A549 (cell line): Measurements from ENCODE around the gene C5orf24. TPM values are rescaled to one million over a fixed set of nuclear protein-coding genes. Genes with fewer than 3 reads are reported as not detected.
A peak's percentile ranks its signal among the peaks of the same experiment; 100 is the strongest.
"Not testable (repeated sequence)": the region's sequence is repeated elsewhere in the genome, so short reads cannot be mapped to it uniquely, and the experiment has no call there.

ENCODE experiments used
- ATAC-seq, 2 experiments: fragments of 200-7000 bp in 1 of 2; fragments of >200 bp in 1 of 2; cut with Nextera tagmentation in 1 of 2; cut with Tn5 transposase in 1 of 2; 3 replicates each; pipeline versions ENCODE4 v1.8.0 to v1.9.1; 2018 to 2020; ENCODE audit warnings: mild to moderate bottlenecking in 1 of 2, moderate library complexity in 1 of 2
- CTCF ChIA-PET: fragments of 300-600 bp; sonication (Branson Sonifier 250); formaldehyde crosslinking; extraction: SDS; loops from one replicate; lab custom pipeline; 2021; ENCODE audit warnings: antibody characterized with exemption, inconsistent platforms; lab: Yijun Ruan, JAX
- POLR2A ChIA-PET: fragments of 350-600 bp; formaldehyde crosslinking; extraction: SDS; loops from one replicate; lab custom pipeline; 2021; ENCODE audit warnings: antibody characterized with exemption, inconsistent platforms; lab: Yijun Ruan, JAX
- DNase-seq, 2 experiments: peaks; one replicate each; pipeline versions ENCODE4 v3.0.0 to v3.0.0-alpha.2; 2011 to 2016; ENCODE audit warnings: low read depth in 1 of 2, low spot score in 1 of 2
- FAIRE-seq: peaks from 2 replicates; lab custom pipeline; 2011; peaks lifted over from hg19 to GRCh38; lab: Jason Lieb, UNC
- H3K27ac ChIP-seq, 2 experiments: fragments of >200 bp; sonication (Bioruptor Twin); formaldehyde crosslinking; 3 replicates each; pipeline ENCODE4 v1.5.1; 2016 to 2017
- H3K4me1 ChIP-seq: fragments of >200 bp; sonication (Bioruptor Twin); formaldehyde crosslinking; 3 replicates; pipeline ENCODE4 v1.6.1; 2016
- H3K4me2 ChIP-seq: fragments of >200 bp; sonication (Bioruptor Twin); formaldehyde crosslinking; 3 replicates; pipeline ENCODE4 v1.6.1; 2016
- H3K4me3 ChIP-seq: fragments of >200 bp; sonication (Bioruptor Twin); formaldehyde crosslinking; 3 replicates; pipeline ENCODE4 v1.5.1; 2016
- H3K9me3 ChIP-seq: fragments of >200 bp; sonication (Bioruptor Twin); formaldehyde crosslinking; 3 replicates; pipeline ENCODE4 v1.6.1; 2016
- BHLHE40 ChIP-seq: IDR thresholded peaks from 2 replicates; pipeline ENCODE4 v1.6.1; 2012; ENCODE audit warnings: low read depth, low read length, inconsistent platforms
- CBX8 ChIP-seq: fragments of 200-600 bp; sonication (generic); IDR thresholded peaks from 2 replicates; pipeline ENCODE4 v1.6.1; 2016
- CEBPB ChIP-seq, 2 experiments: fragments of >200 bp in 1 of 2; sonication (Bioruptor Twin) in 1 of 2; formaldehyde crosslinking in 1 of 2; IDR thresholded peaks; 2 replicates each; pipeline ENCODE4 v1.6.1; 2012 to 2016
- CHD4 ChIP-seq: fragments of 200-600 bp; sonication (generic); IDR thresholded peaks from 2 replicates; pipeline ENCODE4 v1.6.1; 2016; ENCODE audit warnings: antibody characterized with exemption, mild to moderate bottlenecking, borderline replicate concordance
- CTCF ChIP-seq: fragments of >200 bp; sonication (Bioruptor Twin); formaldehyde crosslinking; IDR thresholded peaks from 3 replicates; pipeline ENCODE4 v1.5.1; 2016
- E2F6 ChIP-seq: IDR thresholded peaks from 2 replicates; pipeline ENCODE4 v1.6.1; 2012; ENCODE audit warnings: low read depth, borderline replicate concordance
- EHF ChIP-seq: fragments of 250-450 bp; sonication (Bioruptor Pico); IDR thresholded peaks from 2 replicates; pipeline ENCODE4 v1.5.0; 2020; ENCODE audit warnings: mild to moderate bottlenecking
- ELK1 ChIP-seq: fragments of 150-350 bp; IDR thresholded peaks from 2 replicates; pipeline ENCODE4 v1.6.1; 2014; ENCODE audit warnings: low read depth, mild to moderate bottlenecking, low read length
- EP300 ChIP-seq, 2 experiments: fragments of >200 bp; sonication (Bioruptor Twin); formaldehyde crosslinking; IDR thresholded peaks; 2 replicates in 1 of 2; 3 replicates in 1 of 2; pipeline ENCODE4 v1.6.1; 2016 to 2017
- FOXS1 ChIP-seq: fragments of 250-450 bp; sonication (Bioruptor Pico); IDR thresholded peaks from 2 replicates; pipeline ENCODE4 v1.5.0; 2020; ENCODE audit warnings: mild to moderate bottlenecking, moderate library complexity
- GATA3 ChIP-seq: IDR thresholded peaks from 2 replicates; pipeline ENCODE4 v1.6.1; 2012; ENCODE audit warnings: borderline replicate concordance
- HDAC2 ChIP-seq: fragments of 200-600 bp; sonication (generic); IDR thresholded peaks from 2 replicates; pipeline ENCODE4 v1.6.1; 2016
- HOXB13 ChIP-seq: fragments of 250-450 bp; sonication (Bioruptor Pico); IDR thresholded peaks from 2 replicates; pipeline ENCODE4 v1.5.0; 2020; ENCODE audit warnings: low read depth, mild to moderate bottlenecking, moderate library complexity
- KDM1A ChIP-seq: fragments of 200-600 bp; sonication (generic); IDR thresholded peaks from 2 replicates; pipeline ENCODE4 v1.6.1; 2016; ENCODE audit warnings: low read depth, mild to moderate bottlenecking
- KDM5A ChIP-seq: fragments of 200-600 bp; sonication (generic); IDR thresholded peaks from 2 replicates; pipeline ENCODE4 v1.6.1; 2016; ENCODE audit warnings: antibody characterized with exemption, mild to moderate bottlenecking
- MAX ChIP-seq: IDR thresholded peaks from 2 replicates; pipeline ENCODE4 v1.6.1; 2012
- MAZ ChIP-seq: fragments of 150-350 bp; IDR thresholded peaks from 2 replicates; pipeline ENCODE4 v1.6.1; 2014; ENCODE audit warnings: antibody characterized with exemption, low read depth, low read length, borderline replicate concordance
- MYC ChIP-seq: IDR thresholded peaks from 2 replicates; pipeline ENCODE4 v1.6.1; 2012; ENCODE audit warnings: mild to moderate bottlenecking, inconsistent platforms, low read length, improper control_type of control experiment, borderline replicate concordance
- NFE2L2 ChIP-seq: fragments of 150-350 bp; conservative IDR thresholded peaks from 2 replicates; pipeline ENCODE4 v1.6.1; 2014; ENCODE audit warnings: low read length
- NR3C1 ChIP-seq: fragments of >200 bp; sonication (Bioruptor Twin); formaldehyde crosslinking; IDR thresholded peaks from 3 replicates; pipeline ENCODE4 v1.6.1; 2017
- POLR2AphosphoS2 ChIP-seq: conservative IDR thresholded peaks from 2 replicates; pipeline ENCODE4 v1.6.1; 2012; ENCODE audit warnings: low read length, improper control_type of control experiment, inconsistent platforms
- SMC3 ChIP-seq: fragments of >200 bp; sonication (Bioruptor Twin); formaldehyde crosslinking; IDR thresholded peaks from 3 replicates; pipeline ENCODE4 v1.6.1; 2018; ENCODE audit warnings: inconsistent platforms
- SREBF2 ChIP-seq: fragments of 450-650 bp; IDR thresholded peaks from 2 replicates; pipeline ENCODE4 v1.6.1; 2014; ENCODE audit warnings: mild to moderate bottlenecking, moderate library complexity
- ZC3H11A ChIP-seq: fragments of 450-650 bp; IDR thresholded peaks from 2 replicates; pipeline ENCODE4 v1.6.1; 2014; ENCODE audit warnings: antibody characterized with exemption, mild to moderate bottlenecking
- WGBS: methylation state at CpG from one replicate; pipeline ENCODE4 v1.1.6; 2017; ENCODE audit errors: missing lambda C conversion rate; 5-methylcytosine and 5-hydroxymethylcytosine counted together
- polyA plus RNA-seq, 4 experiments: library from polyadenylated mRNA; depleted of rRNA in 3 of 4; stranded (reverse); fragments of >200 nt; fragmentation: RNase III in 1 of 4; extraction: RNeasy Plus Mini Kit Qiagen cat#74134 plus additional on column Dnase treatment in 1 of 4; gene quantifications; 2 replicates in 3 of 4; 3 replicates in 1 of 4; pipeline ENCODE4 v1.2.3, GENCODE V29; 2011 to 2017

The C5orf24 gene
- polyA plus RNA-seq, 2 of the 4 experiments (the other 2 are of a cell fraction), result 27.0 to 53.7 TPM

- H3K4me2 ChIP-seq, result no peak overlapping the region
- POLR2A ChIA-PET, result no interaction called here
- TF ChIP-seq E2F6 (no peak), FOXS1 (CRISPR knock-in tag) (no peak), EHF (CRISPR knock-in tag) (no peak), NFE2L2 (no peak), HOXB13 (CRISPR knock-in tag) (no peak), CHD4 (no peak), EP300 (IDR thresholded peaks at IDR 0.05) (no peak), HDAC2 (no peak), ZC3H11A (no peak), MAZ (no peak), CEBPB (IDR thresholded peaks at IDR 0.05) (no peak), CTCF (no peak), SREBF2 (no peak), POLR2AphosphoS2 (no peak), GATA3 (no peak), KDM5A (no peak), KDM1A (no peak), NR3C1 (no peak)
- TF ChIP-seq, all 56 proteins: peak for 0
- 88% methylated on average over 3 of the region's 3 CpGs for WGBS
- no peak for ATAC-seq
- Histone ChIP-seq H3K4me3 (no peak overlapping the region), H3K4me1 (peaks cover 6% of the 10 kb centered on the region; the same call in 1 of the 3 replicates), H3K9me3 (no peaks in the 10 kb centered on the region), H3K27ac (no peak overlapping the region)
- no peak for FAIRE-seq
- no peak for DNase-seq
- CTCF ChIA-PET, result interaction anchor here (1.2 to 3.2 kb wide), 3 partner anchors 19 to 141 kb away, joined by 3 to 13 read pairs (median 3); partner anchors contain the start of genes CAMLG and PCBD2
Observed at GRCh38 chr5:134879456-134879855, 33.7 kb downstream of the C5orf24 start.

- CTCF ChIA-PET, result interaction anchor here (3.2 kb wide), 1 partner anchor 24 kb away, joined by 13 read pairs; the partner anchor contains the start of gene PCBD2
- POLR2A ChIA-PET, H3K4me3 ChIP-seq, H3K4me1 ChIP-seq, DNase-seq, ATAC-seq, H3K9me3 ChIP-seq, FAIRE-seq, H3K27ac ChIP-seq, H3K4me2 ChIP-seq: not testable (repeated sequence)
- 90% methylated on average over 1 of the region's 3 CpGs for WGBS
- TF ChIP-seq ZC3H11A, result peak; percentile 38
Observed at GRCh38 chr5:134880937-134881336, 35.2 kb downstream of the C5orf24 start.

- H3K4me1 ChIP-seq, CTCF ChIA-PET, H3K9me3 ChIP-seq, H3K27ac ChIP-seq, ATAC-seq, POLR2A ChIA-PET, DNase-seq, H3K4me3 ChIP-seq, FAIRE-seq, H3K4me2 ChIP-seq: not testable (repeated sequence)
- WGBS, result no CpG with 5 or more reads among the region's 30 CpGs
Observed at GRCh38 chr5:134881711-134882110, 35.9 kb downstream of the C5orf24 start.

- Histone ChIP-seq H3K27ac (no peak overlapping the region), H3K4me1 (no peaks in the 10 kb centered on the region), H3K4me3 (no peak overlapping the region), H3K4me2 (no peak overlapping the region), H3K9me3 (no peaks in the 10 kb centered on the region)
- ChIA-PET POLR2A (no interaction called here), CTCF (interaction anchor here (3.4 kb wide), 1 partner anchor 17 kb away, joined by 17 read pairs; the partner anchor contains the start of gene PCBD2)
- 89% methylated on average over 14 of the region's 14 CpGs for WGBS
- no peak for FAIRE-seq
- no peak for DNase-seq
- 0 out of 6 replicates have a peak, but pooled peaks of 1 of the 2 experiments have one; percentile 19 for ATAC-seq
- TF ChIP-seq CBX8 (no peak), ELK1 (no peak), EP300 (IDR thresholded peaks at IDR 0.05) (no peak), MYC (no peak), HOXB13 (CRISPR knock-in tag) (no peak), MAX (no peak), BHLHE40 (no peak), POLR2AphosphoS2 (no peak), SMC3 (no peak)
Observed at GRCh38 chr5:134887593-134888159, 41.9 kb downstream of the C5orf24 start.
